ENCODE data around the gene ARRB2. TPM values are rescaled to one million over a fixed set of nuclear protein-coding genes. Genes with fewer than 3 reads are reported as not detected.

The ARRB2 gene
- total RNA-seq, 1 experiment from 2014 or later = 82.2 TPM

DNA sequence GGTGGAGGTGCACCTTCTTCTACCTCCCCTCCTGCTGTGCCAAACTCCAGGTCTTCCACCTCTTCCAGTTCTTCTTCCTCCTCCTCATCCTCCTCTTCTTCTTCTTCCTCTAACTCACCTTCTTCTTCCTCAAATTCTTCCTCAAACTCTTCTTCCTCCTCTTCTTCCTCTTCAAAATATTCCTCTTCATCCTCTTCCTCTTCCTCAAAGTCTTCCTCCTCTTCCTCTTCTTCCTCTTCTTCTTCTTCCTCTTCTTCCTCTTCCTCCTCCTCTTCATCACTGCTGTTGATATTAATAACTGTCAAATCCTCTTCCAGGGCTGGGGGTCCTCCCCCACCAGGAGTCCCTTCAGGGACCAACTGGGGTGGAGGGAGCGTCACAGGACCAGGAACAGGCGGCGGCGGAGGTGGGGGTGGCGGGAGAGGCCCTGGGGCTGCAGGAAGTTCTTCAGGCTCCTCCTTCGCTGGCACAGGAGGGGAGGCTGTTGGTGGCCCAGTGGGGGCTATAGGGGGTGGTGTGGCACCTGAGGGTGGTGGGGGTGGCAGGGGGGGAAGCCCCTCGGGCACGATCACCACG, 38.3 kb upstream of the ARRB2 start:
- no peak for DNase-seq (ENCODE audit: low spot score)
- TF ChIP-seq, protein P1, sequence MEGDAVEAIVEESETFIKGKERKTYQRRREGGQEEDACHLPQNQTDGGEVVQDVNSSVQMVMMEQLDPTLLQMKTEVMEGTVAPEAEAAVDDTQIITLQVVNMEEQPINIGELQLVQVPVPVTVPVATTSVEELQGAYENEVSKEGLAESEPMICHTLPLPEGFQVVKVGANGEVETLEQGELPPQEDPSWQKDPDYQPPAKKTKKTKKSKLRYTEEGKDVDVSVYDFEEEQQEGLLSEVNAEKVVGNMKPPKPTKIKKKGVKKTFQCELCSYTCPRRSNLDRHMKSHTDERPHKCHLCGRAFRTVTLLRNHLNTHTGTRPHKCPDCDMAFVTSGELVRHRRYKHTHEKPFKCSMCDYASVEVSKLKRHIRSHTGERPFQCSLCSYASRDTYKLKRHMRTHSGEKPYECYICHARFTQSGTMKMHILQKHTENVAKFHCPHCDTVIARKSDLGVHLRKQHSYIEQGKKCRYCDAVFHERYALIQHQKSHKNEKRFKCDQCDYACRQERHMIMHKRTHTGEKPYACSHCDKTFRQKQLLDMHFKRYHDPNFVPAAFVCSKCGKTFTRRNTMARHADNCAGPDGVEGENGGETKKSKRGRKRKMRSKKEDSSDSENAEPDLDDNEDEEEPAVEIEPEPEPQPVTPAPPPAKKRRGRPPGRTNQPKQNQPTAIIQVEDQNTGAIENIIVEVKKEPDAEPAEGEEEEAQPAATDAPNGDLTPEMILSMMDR (conservative IDR thresholded peaks at IDR 0.05; ENCODE audit: low read depth, low read length) = no peak
- TF ChIP-seq EZH2 (IDR thresholded peaks at IDR 0.05; ENCODE audit: borderline replicate concordance, low read depth, low read length, poor library complexity, severe bottlenecking) = no peak
- H3K9me3 ChIP-seq (ENCODE audit: low read depth, low read length, poor library complexity, severe bottlenecking) = no peaks in the 10 kb centered on the region
- intact Hi-C loops (cut with micrococcal nuclease; ENCODE audit: unreplicated experiment) = no loop called here
- no TSS peak for BruUV-seq (replicated peaks)
- no peak overlapping the region for H3K4me3 ChIP-seq (ENCODE audit: low read depth, low read length, poor library complexity, severe bottlenecking)
- H3K4me1 ChIP-seq (ENCODE audit: insufficient read depth, low read length, poor library complexity, severe bottlenecking) = no peaks in the 10 kb centered on the region
- no peaks in the 10 kb centered on the region for H3K27me3 ChIP-seq (replicated peaks; ENCODE audit: insufficient read depth, low read depth, low read length, poor library complexity)
- CTCF ChIA-PET = no interaction called here
- H3K36me3 ChIP-seq (ENCODE audit: insufficient read depth, low read length, poor library complexity, severe bottlenecking) = peaks cover 64% of the 10 kb centered on the region
- no peak overlapping the region for H3K27ac ChIP-seq (ENCODE audit: low read depth, low read length, poor library complexity, severe bottlenecking)
- POLR2A ChIA-PET (ENCODE audit: low non-redundant PET) = no interaction called here

DNA sequence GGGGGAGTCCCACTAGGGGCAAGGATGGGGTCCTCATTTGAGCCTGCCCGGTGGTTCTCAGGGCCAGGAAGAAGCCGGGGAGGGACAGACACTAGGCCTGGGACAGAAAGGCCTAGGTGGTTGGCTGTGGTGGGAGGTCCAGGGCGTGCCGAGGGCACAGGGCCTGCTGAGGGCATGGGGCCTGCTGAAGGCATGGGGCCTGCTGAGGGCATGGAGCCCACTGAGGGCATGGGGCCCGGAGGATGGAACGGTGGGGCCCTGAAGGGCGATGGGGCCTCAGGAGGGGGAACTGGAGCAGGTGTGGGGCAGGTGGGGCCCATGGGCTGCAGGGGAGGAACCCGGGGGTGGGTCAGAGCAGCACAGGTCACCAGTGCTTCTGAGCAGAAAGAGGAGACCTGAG, 37.7 kb upstream of the ARRB2 start:
- BruUV-seq (replicated peaks) = no TSS peak
- peaks cover 69% of the 10 kb centered on the region for H3K36me3 ChIP-seq (ENCODE audit: insufficient read depth, low read length, poor library complexity, severe bottlenecking)
- H3K27me3 ChIP-seq (replicated peaks; ENCODE audit: insufficient read depth, low read depth, low read length, poor library complexity) = no peaks in the 10 kb centered on the region
- H3K4me1 ChIP-seq (ENCODE audit: insufficient read depth, low read length, poor library complexity, severe bottlenecking) = no peaks in the 10 kb centered on the region
- no peak for DNase-seq (ENCODE audit: low spot score)
- intact Hi-C loops (cut with micrococcal nuclease; ENCODE audit: unreplicated experiment) = no loop called here
- CTCF ChIA-PET = no interaction called here
- H3K27ac ChIP-seq (ENCODE audit: low read depth, low read length, poor library complexity, severe bottlenecking) = no peak overlapping the region
- POLR2A ChIA-PET (ENCODE audit: low non-redundant PET) = no interaction called here
- H3K4me3 ChIP-seq (ENCODE audit: low read depth, low read length, poor library complexity, severe bottlenecking) = no peak overlapping the region
- no peaks in the 10 kb centered on the region for H3K9me3 ChIP-seq (ENCODE audit: low read depth, low read length, poor library complexity, severe bottlenecking)
- TF ChIP-seq, protein P1 (conservative IDR thresholded peaks at IDR 0.05; ENCODE audit: low read depth, low read length) = no peak
- no peak for TF ChIP-seq EZH2 (IDR thresholded peaks at IDR 0.05; ENCODE audit: borderline replicate concordance, low read depth, low read length, poor library complexity, severe bottlenecking)

DNA sequence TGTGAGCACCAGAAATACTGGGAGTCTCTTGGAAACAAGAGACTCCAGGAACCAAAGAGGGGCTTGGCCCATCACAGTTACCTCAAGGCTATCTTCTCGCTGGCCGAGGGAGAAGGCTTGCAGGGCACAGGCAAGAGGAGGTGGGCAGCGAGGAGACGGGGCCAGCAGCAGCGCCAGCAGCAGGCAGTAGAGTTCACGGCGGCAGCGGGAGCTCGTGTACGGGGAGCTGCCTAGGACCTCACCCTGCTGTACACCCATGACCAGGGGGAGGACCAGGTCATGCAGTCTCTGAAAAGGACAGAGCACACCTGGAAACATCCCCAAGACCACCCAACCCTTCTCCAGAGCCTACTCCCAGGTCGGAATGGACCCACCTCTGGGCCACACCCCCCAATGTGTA, 37.3 kb upstream of the ARRB2 start:
- Histone ChIP-seq H3K4me3 (ENCODE audit: low read depth, low read length, poor library complexity, severe bottlenecking) (no peak overlapping the region), H3K27me3 (replicated peaks; ENCODE audit: insufficient read depth, low read depth, low read length, poor library complexity) (no peaks in the 10 kb centered on the region), H3K9me3 (ENCODE audit: low read depth, low read length, poor library complexity, severe bottlenecking) (no peaks in the 10 kb centered on the region), H3K27ac (ENCODE audit: low read depth, low read length, poor library complexity, severe bottlenecking) (no peak overlapping the region), H3K36me3 (ENCODE audit: insufficient read depth, low read length, poor library complexity, severe bottlenecking) (peaks cover 70% of the 10 kb centered on the region), H3K4me1 (ENCODE audit: insufficient read depth, low read length, poor library complexity, severe bottlenecking) (no peaks in the 10 kb centered on the region)
- TF ChIP-seq, protein P1 (conservative IDR thresholded peaks at IDR 0.05; ENCODE audit: low read depth, low read length) = no peak
- no peak for TF ChIP-seq EZH2 (IDR thresholded peaks at IDR 0.05; ENCODE audit: borderline replicate concordance, low read depth, low read length, poor library complexity, severe bottlenecking)
- no peak for DNase-seq (ENCODE audit: low spot score)
- BruUV-seq (replicated peaks) = no TSS peak
- POLR2A ChIA-PET (ENCODE audit: low non-redundant PET) = no interaction called here
- intact Hi-C loops (cut with micrococcal nuclease; ENCODE audit: unreplicated experiment) = no loop called here
- CTCF ChIA-PET = no interaction called here

Measured in A673 (cell line).